ENCODE data around the gene DGKB. TPM values are rescaled to one million over a fixed set of nuclear protein-coding genes. Genes with fewer than 3 reads are reported as not detected.

DGKB gene
- total RNA-seq, 1 donor from 2014 or later: not detected

DNA sequence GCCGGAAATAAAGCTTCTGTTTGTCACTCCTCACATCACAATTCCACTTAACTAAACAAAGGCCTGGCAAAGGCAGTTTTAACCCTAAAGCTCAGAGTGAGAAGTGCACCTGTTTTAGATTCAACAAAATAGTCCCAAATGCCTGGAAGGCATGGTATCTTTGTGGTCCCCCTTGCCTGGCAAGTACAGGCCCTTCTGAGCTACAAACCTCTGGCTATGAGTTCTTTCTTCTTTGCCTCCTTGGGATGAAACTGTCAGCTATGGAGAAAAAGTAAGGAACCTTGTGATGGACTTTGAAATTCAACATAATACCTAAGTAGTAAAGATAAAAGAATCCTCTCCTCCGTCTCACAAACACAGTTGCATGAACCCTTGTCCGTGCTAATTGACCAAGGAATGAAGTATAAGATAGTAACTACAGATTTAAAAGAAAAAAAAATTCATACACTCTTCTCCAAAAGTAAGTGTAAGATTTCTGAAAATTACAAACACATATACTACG lies 668.6 kb downstream of the DGKB start:
- intact Hi-C loops (cut with micrococcal nuclease): no loop called here

DNA sequence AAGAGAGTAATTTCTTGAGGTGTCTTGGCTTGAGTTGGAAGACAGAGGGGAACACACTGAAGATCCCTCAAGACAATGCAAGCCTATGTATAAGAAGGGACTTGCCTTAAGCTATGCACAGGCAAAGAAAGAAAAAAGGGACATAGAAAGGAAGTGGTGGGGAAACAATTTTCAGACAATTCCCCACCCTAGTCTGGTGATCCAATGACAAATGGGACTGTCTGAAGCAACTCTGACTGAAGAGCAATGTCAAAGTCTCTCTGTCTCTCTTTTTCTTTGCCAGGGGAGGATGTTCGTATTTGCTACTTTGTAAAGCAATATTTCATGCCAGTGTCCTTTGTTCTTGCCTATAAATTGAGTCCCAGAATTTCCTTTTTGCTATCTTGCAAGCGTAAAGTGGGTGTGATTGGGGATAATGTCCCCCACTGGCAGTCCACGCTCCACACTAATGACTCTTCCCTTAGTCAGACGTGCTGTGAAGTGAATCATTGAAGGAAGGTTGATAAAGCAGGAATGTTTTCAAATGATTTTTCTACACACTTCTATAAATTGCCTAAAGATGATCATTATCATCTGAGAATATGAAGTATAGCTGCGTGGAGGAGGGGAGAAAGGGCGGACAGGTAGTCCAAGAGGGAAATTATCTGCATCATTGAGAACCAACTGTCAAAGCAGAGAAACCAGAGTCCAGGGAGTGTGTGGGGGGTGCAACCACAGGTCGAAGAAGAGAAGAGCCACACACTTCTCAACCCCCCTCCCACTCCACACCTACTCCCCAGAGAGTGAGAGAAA lies 669.3 kb downstream of the DGKB start:
- intact Hi-C loops (cut with micrococcal nuclease): no loop called here

DNA sequence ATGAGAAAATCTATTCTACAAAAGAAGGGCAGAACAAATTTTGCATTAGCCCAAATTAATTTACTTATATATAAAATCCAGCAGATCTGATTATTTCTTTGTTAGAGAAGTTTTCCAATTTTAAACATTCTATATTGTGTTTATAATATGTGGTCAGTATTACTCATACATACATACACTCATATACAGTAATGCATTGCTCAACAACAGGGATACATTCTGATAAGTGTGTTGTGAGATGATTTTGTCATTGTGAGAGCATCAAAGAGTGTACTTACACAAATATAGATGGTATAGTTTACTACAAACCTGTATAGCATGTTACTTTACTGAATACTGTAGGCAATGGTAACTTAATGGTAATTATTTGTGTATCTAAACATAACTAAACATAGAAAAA lies 673.5 kb downstream of the DGKB start:
- intact Hi-C loops (cut with micrococcal nuclease): no loop called here

DNA sequence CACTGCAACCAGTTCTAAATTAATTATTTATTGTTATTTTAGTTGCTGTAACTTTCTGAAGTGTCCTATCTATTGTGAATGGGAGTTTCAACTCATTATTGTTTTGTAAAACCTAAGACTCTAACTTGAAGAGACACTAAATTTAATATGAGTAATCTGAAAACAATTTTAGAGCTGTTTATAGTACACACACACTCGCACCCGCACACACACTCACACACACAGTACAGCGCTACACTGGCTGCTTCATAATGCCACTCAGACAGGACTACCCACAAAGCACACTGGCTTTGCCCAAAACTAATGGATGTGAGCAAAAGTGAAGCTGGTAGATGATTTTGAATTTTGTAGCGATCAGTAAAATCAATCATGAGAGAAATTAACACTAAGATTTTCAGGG lies 674.2 kb downstream of the DGKB start:
- intact Hi-C loops (cut with micrococcal nuclease): no loop called here

DNA sequence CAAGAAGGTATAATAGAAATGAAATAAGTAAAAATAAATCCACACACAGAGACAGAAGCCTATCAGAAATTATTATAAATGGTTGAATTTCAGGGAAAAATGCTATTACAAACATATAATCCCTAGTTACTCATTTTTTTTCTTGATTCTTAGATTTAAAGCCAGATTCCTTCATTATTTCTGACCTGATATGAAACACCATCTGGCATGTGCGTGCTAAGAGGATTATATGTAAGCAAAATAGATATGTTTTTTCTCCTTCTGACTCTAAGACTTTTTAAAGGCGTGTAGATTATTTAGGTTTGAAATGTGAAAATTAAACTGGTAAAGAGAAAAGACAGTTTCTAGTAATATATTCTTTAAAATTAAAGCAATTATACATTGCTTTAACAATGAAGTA lies 676.4 kb downstream of the DGKB start:
- intact Hi-C loops (cut with micrococcal nuclease): no loop called here

DNA sequence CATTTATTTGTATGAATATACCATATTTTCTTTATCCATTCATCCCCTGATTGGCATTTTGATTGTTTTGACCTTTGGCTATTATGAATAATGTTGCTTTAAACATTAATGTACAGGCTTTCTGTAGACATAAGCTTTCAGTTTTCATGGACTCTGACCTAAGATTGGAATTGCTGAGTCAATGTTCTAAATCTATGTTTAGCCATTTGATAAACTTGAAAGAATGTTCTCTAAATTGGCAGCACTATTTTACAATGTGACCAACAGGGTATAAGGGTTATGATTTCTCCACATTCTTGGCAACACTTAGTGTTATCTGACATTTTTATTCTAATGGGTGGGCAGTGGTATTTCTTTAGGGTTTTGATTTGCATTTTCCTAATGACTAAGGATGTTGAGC lies 683.4 kb downstream of the DGKB start:
- intact Hi-C loops (cut with micrococcal nuclease): no loop called here

DNA sequence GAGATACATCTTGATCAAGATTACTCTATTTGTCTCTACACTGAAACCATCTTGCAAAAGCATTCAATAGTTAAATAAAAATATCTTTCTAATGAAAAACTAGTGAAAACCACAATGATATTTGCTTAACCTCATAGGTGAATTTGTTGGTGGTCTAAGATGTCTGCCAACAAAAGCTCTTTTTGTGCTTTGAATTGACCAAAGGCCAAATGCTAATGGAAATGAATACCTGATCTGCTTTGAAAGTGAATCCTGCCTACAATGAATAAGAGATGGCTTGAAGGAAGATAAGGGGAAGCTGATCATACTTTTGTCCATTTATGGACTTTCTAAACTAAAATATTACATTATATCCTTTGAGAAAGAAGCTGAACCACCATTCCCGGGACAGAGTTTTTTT lies 684.2 kb downstream of the DGKB start:
- intact Hi-C loops (cut with micrococcal nuclease): no loop called here

DNA sequence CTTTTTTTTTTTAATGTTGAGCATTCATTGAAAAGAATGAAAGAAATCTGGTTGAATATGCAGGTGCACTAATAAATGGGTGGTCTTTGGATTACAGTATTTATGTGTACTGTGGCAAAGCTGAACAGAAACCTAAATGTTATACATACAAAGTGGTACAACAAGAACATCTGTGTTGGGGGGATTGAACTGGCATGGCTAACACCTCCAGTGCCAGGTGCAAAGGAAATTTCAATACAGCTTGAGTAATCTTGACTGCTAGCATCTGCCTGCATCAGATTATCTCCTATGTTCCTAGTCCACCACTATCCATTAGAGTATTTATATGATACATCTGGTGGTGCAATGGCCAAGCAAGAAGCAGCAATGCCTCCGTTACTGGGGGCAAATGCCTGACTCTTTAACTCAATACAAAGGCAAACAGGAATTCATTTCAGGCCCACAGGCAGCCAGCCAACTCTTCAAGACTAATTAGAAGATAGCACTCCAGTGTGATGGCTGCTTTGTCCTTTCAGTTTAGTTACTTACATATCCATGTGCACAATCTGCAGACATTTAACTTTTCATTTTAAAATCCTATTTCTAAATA lies 692.6 kb downstream of the DGKB start:
- intact Hi-C loops (cut with micrococcal nuclease): no loop called here

DNA sequence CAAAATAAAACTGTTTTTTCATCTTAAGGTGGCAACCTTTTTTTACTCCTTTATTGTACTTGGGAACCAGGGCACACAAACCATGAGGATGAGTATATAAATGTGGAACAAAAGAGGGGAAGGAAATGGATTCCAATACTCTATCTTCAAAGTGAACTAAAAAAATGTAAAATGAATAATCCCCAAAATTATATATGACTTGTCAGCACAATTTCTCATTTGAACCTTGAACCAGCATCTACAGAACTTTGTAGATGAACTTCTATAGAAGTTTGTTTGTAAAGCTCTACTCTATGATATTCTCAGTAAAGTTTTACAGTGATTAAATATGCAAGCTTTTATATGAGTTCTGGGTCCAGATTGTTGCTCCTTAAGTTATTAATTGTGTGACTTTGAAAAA lies 694.8 kb downstream of the DGKB start:
- intact Hi-C loops (cut with micrococcal nuclease): no loop called here

DNA sequence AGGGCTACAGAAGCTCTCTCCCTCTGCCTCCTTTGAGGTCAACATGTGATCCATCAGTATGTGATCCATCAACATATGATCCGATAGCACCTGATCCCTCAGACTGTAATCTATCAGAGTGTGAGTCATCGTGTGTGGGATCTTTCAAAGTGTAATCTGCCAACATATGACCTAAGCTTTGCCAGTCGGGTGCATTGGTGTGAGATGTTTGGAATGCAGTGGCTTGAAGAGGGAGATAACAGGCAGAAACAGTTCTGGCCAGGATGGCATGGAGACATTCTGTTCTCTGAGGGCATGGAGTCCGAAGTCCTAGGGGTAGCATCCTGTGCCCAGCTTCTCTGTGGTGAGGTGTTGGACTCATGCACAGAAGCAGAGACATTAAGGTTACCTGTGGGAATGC lies 695.4 kb downstream of the DGKB start:
- intact Hi-C loops (cut with micrococcal nuclease): no loop called here

DNA sequence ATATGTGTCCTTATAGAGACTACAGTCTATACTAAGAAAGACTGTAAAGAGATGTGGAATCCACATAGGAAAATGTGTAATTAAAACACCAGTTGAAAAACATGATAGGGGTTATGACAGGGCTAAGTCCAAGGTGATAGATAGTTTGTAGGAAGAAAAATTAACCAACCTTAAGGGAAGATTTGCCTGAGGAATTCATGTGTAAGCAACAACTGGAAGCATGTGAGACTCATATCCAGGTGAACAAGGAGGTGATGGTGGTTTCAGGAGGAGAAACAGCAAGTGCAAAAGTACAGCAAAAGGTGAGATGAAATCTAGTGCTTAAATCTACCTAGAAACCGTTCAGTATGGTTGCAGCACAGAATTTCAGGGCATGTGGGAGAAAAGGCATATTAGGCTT lies 696.4 kb downstream of the DGKB start:
- intact Hi-C loops (cut with micrococcal nuclease): no loop called here

DNA sequence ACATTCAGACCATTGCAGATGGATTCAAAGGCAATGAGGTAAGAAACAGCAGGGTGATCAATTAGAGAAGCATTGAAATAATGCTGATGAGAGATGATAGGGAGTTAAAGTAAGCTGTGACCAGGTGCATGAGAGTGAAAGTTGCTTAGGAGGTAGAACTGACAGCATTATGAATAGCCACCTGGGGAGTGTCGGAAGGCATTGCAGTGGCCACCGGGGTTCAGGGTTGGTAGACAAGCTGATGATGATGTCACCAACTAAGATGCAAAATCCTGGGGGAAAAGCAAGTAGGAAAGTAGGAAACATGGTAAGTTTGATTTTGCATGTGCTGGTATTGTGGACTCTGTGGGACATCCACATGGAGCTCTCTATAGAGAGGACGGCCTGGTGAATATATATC lies 701.2 kb downstream of the DGKB start:
- intact Hi-C loops (cut with micrococcal nuclease): no loop called here

DNA sequence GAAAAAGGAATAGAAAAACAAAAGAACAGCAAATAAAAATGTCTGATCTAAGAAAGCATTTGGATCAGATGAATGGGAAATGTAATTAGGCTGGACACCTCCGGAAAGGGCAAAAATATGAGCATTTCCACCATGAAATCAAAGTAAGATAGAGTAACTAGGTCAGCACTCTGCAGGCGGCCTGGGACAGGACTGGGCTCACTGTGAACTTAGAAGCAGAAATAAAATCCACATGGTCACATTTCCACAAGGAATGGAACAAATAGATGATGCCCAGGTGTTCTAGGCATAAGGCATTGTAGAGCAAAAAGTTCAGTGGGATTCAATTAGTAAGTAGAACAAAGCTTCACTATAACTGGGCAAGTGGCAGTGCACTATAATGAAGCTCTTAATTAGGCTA lies 703.2 kb downstream of the DGKB start:
- intact Hi-C loops (cut with micrococcal nuclease): no loop called here

DNA sequence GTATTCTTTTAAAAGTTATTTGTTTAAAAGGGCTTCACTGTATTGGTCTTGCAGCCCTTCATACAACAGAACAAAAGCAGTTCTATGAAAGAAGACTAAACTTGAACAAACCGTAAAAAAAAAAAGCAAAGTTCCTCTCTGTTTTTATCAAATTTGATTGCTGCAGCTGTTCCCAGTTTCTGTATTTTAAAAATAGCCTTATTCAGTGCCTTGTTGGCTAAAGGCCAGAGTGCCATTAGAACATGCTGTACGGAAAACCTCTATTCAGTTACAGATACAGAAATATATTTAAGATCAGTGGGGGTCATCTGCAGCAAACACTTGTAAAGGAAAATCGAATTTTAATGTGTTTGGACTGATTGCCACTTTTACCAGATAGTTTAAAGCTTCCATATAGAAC lies 705.3 kb downstream of the DGKB start:
- intact Hi-C loops (cut with micrococcal nuclease): no loop called here

DNA sequence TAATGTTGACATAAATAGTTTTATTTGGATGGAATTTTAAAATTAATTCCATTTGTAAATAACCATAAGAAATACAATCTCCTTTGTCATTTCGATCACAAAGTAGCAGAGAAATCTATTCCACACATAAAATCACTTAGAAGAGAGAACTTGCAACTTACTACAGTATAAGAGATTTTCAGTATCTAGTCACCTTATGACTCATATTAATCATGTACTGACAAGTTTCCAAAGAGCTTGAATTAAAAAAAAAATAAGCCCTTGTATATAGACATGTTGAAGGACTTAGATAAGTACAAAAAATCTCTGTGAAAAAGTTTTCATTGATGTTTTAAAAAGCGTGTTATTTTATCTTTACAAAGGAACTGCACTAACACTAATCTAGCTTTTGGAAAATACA lies 706.0 kb downstream of the DGKB start:
- intact Hi-C loops (cut with micrococcal nuclease): no loop called here

DNA sequence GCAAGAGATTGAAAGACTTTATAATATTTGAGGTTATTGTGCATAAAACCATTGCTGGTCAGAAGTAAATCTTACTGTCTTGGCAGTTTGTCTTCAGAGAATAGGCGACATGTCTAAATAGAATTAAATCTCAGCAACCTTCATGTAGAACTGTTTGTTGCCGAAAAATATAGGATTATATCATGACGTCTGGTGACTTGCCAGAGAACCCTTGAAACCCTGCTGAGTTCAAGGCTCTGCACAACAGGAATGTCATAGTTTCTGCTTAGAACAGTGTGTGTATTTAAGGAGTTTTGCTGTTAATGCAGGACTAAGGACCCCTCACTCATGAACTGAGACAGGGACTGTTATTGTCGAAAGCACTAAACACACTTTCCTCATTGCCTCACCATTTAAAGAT lies 706.7 kb downstream of the DGKB start:
- intact Hi-C loops (cut with micrococcal nuclease): no loop called here

DNA sequence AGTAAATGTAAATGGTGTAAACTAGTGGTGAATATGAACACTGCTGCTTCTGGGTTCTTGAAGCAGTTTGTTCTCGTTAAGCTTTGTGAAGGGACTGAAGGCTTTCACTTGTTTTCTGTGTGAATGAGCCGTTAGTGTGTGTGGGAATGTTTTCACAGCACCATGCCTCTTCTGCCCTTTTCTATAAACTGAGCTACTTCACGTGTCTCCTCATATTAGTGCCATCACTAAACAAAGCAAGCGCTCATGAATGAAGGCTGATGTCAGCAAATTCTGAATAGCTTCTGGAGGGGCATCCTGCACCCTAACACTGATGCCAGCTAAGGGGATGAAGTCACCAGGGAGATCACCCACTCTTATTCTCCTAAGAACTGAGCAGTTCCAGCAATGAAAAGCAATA lies 707.5 kb downstream of the DGKB start:
- intact Hi-C loops (cut with micrococcal nuclease): no loop called here

DNA sequence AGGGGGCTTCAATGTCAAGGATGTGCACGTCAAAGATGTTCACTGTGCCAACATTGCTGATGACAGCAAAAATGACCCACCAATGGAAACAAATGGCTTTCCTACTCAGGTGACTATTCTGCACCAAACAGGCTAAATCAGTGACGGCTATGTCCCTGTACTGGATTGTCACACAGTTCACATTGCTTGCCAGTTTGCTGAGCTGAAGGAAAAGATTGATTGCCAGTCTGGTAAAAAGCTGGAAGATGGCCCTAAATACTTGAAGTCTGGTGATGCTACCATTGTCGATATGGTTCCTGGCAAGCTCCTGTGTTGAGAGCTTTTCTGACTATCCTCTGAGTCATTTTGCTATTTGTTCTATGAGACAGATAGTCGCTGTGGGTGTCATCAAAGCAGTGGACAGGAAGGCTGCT lies 710.9 kb downstream of the DGKB start:
- intact Hi-C loops (cut with micrococcal nuclease): no loop called here

DNA sequence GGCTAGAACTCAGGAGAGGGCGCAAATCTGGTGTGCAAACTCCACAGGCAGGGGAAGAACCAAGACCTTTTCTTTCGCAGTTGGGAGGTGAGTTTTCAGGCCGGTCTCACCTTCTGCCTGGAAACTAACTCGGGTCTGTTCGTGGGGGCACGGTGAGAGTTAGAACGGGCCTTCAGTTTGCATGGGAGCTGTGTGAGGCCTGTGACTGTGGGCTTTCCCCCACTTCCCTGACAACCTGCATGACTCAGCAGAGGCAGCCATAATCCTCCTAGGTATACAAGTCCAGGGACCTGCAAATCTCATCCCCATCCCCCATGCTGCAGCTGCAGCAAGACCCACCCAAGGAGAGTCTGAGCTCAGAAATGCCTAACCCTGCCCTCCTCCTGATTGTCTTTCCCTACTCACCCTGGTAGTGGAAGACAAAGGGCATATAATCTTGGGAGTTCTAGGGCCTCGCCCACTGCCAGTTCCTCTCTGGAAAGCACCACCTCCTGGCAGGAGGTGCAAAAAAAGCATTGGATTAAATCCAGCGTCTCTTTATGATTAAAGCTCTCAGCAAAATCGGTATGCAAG lies 718.2 kb downstream of the DGKB start:
- intact Hi-C loops (cut with micrococcal nuclease): no loop called here

DNA sequence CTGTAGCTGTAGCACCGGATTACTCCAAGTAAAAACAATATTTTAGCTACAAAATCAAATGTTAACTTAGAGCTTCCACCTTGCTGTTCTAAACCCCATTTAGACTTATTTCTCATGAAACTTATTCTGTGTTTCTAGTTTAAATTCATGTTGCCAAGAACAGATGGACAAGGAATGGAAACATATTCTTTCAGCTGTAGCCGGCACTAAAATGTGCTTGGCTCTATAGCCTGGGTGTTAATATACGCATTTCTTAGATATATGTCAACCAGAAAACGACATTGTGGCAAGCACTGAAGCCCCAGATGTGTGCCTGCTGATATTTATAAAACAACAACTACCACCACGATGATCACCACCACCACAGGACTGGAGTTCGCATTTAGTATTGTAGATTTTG lies 722.8 kb downstream of the DGKB start:
- intact Hi-C loops (cut with micrococcal nuclease): no loop called here

DNA sequence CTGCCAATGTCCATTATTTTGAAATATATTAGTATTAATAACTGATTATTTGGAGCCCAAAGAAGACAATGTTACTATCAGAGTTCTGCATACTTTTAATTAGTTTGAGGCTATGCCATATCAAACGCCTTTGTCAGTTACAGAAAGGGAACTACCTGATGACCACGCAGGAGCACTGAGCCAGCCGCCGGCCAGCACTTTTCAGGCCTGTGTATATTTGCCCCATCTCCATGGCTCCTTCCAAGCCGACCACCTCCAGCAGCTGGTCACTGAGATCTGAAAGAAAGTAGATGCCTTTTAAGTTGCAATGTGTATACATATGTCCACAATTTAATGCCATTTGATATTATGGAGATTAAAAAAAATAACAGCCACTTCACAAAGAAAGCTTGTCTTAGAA lies 724.7 kb downstream of the DGKB start:
- intact Hi-C loops (cut with micrococcal nuclease): no loop called here

DNA sequence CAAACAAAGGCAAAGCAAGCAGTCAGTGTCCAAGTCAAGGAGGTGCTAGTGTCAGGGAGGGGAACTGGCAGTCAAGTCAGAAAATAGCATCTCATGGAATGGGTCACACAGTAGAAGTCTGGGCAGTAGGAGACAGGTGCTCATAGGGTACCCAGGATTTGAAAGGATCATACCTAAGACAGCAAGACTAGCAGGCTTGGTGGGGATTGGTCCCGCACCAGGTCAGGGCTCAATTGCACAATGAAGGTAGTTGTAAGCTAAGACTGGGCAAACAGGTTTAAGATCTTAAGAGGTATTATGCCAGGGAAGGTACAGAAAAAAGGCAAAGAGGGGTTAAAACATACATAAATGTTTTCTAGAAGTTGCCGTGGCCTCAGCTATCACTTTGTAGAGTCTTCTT lies 731.7 kb downstream of the DGKB start:
- intact Hi-C loops (cut with micrococcal nuclease): no loop called here

DNA sequence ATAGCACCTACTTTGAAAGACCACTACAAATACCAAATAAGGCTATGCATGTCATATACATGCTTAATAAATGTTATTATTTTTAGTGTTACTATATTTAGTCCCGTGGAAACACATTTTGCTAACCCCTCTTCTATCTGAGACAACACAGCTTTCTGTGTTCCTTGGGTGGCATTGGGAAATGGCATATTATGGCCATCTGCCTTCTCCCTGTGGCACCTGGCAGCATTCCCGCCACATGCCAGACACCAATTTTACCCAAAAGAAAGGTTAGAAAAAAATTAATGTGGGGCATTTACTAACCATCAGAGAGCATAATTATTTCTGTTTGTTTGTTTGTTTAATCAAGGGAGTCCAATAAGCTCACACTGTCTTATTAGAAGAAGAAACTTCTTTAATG lies 744.4 kb downstream of the DGKB start:
- intact Hi-C loops (cut with micrococcal nuclease): no loop called here
